NCI-H524 (cell line): ENCODE results near the gene HCRT.
"Not testable (repeated sequence)": the region's sequence is repeated elsewhere in the genome, so short reads cannot be mapped to it uniquely, and the experiment has no call there.

Experiments used
- DNase-seq, 2 experiments: peaks; one replicate each; lab custom pipeline; 2025; lab: John Stamatoyannopoulos, UW

HCRT gene

DNA sequence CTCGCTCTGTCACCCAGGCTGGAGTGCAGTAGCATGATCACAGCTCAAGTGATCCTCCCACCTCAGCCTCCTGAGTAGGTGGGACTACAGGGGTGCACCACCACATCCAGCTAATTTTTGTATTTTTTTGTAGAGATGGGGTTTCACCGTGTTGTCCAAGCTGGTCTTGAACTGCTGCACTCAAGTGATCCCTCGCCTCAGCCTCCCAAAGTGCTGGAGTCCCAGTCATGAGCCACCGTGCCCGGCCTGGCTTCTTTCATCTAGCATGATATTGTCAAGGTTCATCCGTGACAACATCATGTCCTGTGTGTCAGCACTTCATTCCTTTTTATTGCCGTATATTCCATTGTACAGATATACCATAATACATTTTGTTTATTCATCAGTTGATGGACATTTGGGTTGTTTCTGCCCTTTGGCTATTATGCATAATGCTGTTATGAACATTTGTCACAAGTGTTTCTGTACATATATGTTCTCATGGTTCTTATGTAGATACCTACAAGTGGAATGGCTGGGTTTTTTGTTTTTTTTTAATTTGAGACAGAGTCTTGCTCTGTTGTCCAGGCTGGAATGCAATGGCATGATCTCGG lies 12.4 kb upstream of the HCRT start:
- no peak for DNase-seq

DNA sequence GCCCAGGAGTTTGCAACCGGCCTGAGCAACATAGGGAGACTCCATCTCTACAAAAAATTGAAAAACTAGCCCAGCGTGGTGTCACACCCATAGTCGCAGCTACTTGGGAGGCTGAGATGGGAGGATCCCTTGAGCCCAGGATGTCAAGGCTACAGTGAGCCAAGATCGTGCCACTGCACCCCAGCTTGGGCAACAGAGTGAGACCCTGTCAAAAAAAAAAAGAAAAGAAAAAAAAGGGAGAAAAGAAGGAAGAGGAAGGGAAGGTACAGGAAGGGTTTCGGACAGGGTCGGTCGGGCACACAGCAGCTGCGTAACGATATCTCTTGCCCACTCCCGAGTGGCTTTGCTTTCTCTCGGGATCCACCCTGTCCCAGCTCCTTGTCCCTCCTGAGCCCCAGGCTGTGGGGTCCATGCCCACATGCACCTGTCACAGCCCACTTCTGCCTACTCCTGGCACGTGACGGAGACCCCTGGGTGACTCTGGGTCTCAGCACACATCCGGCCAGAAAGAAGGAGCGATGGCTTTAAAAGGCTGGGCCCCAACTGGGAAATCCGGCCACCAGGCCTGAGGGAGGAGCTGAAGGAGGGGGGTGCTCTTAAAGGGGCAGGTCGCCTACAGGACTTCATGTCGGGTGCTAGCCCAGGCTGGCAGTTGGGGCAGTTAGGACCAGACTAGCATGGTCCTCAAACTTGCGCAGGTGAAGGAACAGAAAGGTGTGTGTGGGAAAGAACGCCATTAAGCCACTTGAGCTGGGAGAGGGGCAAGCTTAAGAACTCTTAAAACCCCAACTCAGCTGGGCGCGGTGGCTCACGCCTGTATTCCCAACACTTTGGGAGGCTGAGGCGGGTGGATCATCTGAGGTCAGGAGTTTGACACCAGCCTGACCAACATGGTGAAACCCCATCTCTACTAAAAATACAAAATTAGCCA lies 9.0 kb upstream of the HCRT start, which contains the start of gene GHDC:
GHDC (minus strand) TSS at position 526 of the 931 bp plus-strand sequence. CDS start 913 bp downstream, outside the sequence.
- peak; percentile 79 to 86 for DNase-seq

DNA sequence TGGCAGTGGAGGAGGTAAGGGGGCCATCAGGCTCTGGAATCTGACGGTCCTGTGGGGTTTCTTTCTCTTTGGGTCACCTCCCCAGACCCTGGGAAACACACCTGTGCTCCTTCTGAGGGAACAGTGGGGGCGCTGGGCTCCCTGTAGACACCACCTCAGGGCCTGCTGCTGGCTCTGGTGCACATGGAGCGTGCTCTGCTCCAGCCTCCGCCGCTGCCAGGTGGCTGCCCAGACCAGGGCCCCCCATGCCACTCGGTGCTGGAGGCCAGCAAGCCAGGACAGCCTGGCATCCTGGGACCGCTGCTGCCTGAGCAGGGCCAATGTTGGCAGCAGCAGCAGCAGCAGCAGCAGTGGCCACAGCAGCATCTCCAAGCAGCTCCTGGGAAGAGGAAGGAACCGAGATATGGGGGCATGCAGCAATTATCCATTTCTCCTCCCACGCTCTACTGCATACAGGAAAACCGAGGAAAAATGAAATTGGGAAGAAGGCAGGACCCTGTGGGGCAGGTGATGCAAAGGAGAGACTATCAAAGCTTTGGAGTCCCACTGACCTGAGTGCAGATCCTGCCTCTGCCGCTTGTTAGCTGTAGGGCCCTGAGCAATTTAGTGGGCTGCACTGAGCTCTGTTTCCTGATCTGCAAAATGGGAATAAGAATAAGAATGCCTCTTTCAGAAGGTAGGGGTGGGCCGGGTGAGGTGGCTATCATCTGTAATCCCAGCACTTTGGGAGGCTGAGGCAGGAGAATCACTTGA lies 8.1 kb upstream of the HCRT start:
- no peak for DNase-seq

DNA sequence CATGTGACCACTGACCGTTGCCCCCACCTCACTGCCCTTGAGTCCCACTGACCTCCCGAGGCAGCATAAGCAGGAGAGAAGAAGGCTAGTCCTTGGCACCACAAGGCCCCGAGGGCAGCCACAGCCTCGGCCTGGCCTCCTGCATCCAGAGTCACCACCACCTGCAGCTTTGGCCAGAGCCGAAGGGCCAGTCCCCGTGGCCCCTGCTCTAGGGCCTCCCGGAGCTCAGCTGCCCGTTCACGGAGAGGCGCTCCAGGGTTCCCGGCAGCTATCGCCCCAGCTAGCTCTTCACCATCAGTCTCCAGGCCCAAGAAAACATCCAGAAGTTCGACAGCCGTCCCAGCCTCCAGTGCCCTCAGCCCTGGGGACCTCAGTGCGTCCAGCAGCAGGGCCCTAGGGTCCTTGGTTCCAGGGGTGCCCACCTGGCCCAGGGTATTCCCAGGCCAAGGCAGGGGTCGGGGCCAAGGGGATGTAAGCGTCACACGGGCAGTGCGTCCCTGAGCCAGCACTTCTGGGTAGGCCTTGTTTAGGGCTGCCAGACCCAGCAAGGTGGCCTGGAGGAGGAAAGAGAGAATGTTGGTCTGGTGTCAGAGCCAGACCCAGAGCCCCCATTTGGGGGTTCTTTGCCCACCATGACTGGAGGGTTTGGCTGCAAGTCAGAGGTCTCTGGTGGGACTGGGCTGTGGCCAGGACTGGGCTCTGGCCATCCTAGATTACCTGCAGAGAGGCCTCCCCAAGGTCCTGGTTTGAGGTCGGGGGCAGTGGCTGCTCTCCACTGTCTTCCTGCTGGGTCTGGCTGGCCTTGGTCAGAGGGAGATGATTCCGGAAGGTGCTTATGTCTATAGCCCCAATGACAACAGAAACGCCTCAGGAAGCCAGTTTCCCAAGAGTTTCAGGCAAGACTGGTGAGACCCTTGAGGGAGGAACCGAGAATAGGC lies 7.2 kb upstream of the HCRT start:
- DNase-seq = no peak

DNA sequence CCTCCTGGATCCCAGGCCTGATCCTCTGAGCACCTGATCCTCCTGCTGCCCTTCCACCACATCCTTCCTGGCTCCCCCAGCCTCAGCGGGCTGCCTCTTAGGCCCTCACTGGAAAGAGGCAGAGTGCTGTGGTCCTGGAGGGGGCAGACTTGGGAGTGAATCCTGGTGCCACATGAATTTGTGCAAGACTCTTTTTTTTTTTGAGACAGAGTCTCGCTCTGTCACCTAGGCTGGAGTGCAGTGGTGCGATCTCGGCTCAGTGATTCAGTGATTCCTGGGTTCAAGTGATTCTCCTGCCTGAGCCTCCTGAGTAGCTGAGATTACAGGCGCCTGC lies 6.0 kb upstream of the HCRT start:
- DNase-seq = no peak

DNA sequence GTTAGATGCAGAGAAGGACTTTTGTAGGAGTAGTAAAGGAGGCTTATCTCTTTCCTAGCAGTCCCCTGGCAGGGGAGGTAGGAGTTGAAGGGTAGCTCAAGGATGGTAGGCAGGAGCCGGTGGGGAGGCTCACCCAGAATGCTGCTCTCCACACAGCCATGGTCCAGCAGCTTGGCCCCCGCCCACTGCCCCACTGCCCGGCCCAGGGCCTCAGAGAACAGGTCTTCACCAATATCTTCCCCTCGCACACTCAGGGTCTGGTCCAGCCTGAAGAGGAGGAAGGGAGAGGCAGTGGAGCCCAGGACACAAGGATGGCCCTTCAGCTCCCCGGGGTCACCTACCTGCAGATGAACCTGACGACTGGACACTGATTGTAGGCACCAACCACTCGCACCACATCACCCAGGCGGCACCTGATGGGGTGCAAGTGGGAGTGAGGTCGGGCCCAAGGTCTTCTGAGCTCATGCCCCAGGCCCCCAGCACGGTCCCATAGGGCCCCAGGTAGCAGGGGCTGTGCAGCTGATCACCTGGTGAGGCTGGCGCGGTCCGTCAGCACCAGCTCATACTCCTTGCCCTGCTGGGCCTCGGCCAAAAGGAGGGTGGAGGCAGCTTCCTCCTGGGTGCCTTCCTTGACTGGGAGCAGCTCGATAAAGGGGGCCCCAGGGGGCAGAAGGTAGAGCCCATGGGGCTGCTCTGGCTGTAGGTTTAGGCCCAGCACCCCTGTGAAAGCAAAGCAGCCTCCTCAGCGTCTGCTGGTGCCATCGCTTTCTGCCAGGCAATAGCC lies 5.4 kb upstream of the HCRT start:
- no peak for DNase-seq

DNA sequence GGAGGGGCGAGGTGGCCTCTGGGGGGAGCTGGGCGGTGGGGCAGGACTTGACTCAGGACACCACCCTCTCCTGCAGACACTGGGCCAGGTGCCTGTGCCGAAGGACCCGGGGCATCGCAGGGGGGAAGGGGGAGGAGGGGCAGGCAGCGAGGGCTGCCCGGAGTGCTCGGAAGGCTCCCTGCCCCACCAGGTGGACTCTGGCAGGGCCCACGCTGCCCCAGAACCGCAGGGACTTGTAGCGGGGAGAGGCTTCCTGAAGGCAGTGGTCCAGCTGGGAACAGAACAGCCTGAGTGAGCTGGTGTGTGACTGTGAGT lies 4.4 kb upstream of the HCRT start:
- no peak for DNase-seq

DNA sequence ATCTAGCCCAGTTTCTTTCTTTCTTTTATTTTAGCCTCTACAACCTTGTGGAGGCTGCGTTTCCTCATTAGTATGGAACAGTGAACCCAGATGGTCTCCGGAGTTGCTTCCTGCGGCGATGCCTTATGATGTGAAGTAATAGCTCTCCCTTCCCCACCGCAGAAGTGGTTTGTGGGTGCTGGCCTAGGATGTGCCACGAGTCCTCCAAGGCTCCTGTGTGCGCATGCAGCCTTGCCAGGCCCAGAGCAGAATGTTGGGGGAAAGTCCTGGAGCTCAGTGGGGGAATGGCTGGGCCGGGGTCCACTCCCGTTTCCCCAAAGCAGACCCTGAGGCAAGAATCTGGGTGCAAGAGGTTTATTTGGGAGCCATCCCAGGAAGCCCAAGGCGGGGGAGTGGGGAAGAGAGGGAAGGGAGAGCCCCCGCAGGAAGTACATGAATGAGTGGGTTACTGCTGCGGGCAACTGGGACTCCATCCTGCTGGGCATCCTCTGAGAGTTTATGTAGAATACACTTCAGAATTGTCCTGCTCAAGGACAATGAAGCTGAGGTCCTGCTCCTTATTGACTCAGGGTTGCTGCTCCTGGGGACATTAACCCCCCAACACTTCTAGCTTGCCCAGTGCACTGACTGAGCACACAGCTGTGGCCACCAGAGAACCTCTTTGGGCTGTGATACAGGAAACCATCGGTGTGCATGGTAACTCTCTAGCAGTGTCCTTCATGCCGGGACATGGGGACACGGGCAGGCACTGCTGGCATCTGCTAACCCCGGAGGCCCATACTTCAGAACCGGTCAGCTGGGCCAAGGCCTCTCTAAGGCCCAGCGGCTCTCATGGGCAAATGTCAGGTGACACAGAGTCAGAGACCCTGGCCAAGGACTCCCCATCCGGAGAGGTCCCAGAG lies 3.7 kb upstream of the HCRT start:
- DNase-seq = no peak

DNA sequence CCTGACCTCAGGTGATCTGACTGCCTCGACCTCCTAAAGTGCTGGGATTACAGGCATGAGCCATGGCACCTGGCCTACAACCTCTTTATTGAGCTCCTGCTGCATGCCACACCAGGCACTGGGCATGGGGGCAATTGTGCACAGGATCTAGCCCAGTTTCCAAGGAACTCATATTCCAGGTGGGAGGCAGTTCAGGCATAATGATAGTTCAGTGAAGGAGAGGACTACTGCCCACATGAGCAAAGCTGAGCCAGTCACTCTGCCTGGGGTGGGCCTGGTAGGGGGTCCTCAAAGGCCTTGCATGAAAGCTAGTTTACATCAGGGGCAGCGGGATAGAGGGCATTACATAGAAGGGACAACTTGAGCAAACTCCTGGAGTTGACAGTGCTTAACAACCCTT lies 2.6 kb upstream of the HCRT start:
- DNase-seq = no peak

DNA sequence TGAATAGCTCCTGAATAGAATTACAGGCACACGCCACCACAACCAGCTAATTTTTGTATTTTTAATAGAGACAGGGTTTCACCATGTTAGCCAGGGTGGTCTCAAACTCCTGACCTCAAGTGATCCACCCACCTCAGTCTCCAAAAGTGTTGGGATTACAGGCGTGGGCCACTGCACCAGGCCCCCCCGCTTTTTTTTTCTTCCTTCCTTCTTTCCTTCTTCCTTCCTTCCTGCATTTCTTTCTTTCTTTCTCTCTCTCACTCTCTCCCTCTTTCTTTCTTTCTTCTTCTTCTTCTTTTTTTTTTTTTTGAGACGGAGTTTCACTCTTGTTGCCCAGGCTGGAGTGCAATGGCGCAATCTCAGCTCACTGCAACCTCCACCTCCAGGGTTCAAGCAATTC lies 939 bp upstream of the HCRT start:
- not testable (repeated sequence) for DNase-seq

DNA sequence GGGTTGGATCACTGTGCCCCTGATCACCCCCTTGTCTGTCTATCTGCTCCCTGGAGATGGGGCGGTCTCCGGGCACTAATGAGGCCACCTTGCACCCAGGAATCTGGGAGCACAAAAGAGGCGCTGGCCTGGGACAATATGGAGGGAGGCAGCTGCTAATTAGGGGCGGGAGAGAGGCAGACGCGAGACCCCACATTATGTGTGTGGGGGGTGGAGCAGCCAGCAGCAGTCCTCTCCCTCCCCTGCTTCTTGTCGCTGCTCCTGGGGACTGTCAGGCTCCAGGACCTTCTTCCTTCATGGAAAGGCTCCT lies 324 bp upstream of the HCRT start:
- no peak for DNase-seq

DNA sequence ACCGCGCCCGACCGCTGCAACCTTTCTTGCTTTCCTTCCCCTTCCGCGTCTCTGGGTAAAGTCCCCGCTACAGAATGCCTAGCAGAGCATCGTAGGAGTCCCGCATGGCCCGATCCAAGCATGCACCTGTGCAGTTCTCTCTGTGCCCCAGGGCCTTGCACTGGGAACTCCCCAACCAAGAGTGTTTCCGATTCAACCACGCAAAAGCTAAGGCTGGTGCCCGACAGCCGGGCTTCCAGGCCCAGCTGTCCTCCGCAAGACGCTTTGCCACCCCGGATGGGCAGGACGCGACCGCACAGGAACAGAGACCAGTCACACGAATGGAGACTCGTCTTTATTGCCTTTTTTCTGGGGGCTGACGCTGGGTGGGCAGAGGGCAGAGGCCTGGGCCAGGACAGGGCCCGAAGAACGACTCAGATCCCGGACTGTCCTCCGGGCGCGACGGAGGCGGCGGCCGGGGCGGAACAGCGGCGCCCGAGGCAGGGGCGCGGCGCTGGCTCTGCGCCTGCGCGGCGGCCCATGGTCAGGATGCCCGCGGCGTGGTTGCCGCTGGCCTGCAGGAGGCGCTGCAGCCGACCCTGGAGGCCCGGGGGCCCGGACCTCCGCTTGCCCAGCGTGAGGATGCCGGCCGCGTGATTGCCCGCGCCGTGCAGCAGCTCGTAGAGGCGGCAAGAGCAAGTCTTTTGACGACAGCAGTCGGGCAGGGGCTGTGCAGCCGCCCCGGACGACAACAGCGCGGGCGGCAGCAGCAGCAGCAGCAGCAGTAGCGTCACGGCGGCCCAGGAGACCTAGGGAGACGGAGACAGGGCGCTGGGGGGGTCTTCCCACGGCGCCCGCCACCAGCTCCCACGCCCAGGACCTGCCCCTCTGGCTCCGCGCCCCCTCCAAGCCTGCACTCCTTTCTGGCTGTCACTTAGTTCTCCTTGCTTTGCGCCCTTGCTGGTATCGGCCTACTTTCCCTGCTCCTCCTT lies 1.2 kb downstream of the HCRT start:
- DNase-seq = peak; percentile 59 to 83

DNA sequence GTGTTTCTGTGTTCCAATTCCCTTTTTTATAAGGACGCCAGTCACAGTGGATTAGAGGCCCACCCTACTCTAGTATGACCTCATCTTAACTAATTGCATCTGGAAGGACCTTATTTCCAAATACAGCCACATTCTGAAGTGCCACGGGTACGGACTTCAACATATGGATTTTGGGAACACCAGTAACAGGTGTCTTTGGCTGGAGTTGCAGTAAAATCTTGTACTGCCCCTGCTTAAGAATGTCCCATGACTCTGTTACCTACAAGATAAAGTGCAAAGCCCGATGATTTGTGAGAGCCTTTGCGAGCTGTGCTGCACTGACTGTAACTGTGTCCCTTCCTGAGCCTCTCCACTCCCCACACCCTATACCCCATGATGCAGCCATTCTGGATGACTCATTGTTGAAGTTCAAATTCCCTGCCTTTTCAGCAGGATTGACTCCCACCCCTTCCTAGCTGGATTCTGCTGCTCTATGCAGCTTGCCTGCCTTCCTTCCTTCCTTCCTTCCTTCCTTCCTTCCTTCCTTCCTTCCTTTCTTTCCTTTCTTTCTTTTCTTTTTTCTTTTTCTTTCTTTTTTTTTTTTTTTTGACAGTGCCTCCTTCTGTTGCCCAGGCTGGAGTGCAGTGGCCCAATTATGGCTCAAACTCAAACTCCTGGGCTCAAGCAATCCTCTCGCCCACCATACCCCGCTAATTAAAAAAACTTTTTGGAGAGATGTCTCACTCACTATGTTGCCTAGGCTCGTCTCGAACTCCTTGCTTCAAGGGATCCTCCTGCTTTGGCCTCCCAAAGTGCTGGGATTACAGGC lies 2.1 kb downstream of the HCRT start:
- DNase-seq = no peak

DNA sequence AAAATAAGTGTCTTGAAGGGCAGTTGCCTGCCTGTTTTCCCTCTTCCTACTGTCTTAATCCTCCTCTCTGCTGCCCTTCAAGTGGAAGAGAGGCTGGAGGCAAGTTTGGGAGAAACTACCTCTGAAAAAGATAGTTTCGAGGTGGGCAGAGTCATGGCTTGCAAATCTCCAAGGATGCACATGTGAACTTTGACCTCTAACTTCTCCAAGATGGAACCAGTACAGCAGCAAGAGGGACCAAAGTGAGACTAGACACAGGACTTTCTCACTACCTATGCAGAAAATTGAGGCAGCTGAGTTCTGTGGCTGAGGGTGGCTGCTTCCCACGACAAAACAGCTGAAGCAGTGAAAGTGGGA lies 3.4 kb downstream of the HCRT start:
- DNase-seq = no peak

DNA sequence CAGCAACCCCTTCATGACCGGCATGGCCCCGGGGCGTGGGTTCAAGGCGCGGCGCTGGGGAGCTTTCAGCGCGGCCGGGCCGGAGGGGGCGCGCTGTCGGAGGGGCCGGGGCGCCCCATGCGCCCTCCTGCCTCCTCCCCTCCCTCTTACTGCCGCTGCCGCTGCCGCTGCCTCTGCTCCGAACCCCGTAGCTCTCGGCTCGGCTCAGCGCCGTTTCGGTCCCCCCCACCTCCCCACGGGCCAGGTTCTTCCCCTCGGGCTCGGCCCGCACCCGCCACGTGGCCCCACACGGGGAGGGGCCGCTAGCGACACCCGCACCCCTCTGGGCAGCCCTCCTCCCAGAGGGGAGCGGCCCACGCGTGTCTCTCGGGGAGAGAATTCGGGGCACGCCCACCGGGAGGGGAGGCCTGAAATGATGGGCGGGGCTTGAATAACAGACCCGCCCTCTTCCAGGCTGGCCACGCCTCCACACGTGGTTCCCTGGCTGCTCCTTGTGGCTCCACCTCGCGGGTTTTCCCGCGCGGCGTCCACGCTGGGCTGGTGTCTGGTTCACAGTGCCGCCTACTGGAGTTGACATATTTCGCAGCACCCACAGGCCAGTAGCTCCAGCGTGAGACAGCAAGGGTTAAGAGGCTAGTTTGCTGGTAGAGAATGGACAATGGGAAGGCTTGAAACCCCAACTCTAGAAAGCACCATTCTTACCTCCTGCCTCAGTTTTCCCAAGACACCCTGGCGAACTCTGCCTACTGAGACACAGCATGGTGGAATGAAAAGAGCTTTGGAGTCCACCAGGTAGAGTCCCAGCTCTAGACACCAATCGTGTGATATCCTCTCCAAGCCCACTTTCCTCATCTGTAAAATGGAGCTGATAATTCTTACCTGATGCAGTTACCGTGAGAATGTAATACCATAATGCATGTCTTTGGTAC lies 4.1 kb downstream of the HCRT start, which contains the start of gene KCNH4:
KCNH4 (minus strand) TSS at position 221 of the 929 bp plus-strand sequence; CDS start at position 24, 197 bp downstream.
- DNase-seq = peak; percentile 67 to 93

DNA sequence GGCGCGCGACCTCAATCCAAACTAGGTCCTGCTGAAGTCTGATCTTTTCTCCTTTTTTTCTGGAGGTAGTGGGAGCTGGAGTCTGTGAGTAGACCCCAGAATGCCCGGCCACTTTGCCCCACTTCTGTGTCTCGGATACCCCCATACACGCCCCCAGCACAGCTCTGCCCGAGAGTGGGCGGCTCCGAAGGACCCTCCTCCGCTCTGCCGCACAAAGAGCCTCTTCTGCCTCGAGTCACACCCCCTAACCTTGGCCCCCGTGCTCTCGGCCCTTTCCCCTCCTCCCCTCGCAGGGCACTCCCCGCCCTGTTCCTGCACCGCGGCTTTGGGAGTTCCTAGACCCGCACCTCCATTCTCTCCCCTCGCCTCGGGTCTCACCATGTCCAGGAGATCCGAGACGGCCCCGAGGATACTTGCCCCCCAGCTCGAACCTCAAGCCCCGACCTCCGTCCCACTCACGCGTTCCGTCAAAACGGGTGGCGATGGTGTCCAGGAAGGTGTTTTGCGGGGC lies 4.8 kb downstream of the HCRT start:
- peak in 1 of 2 experiments; percentile 24 for DNase-seq
